K562 (cell line): ENCODE measurements around the gene MICU2. TPM values are rescaled to one million over a fixed set of nuclear protein-coding genes. Genes with fewer than 3 reads are reported as not detected.
A peak's percentile ranks its signal among the peaks of the same experiment; 100 is the strongest.

ENCODE experiments used
- ATAC-seq: fragments of 200-7000 bp; cut with Tn5 transposase; 3 replicates; pipeline ENCODE4 v1.9.1; 2020; ENCODE audit warnings: moderate library complexity
- BruUV-seq: library from RNA; stranded (reverse); fragments of 400-500 nt; replicated peaks from 2 replicates; lab custom pipeline; 2021; lab: Mats Ljungman, UMichigan
- CTCF ChIA-PET: fragments of 300-600 bp; formaldehyde crosslinking; extraction: SDS; loops from one replicate; lab custom pipeline; 2021; ENCODE audit warnings: low intra/inter-chr PET ratio; lab: Yijun Ruan, JAX
- POLR2A ChIA-PET: fragments of 300-600, 350-650 bp; sonication (Branson Sonifier 250); formaldehyde crosslinking; extraction: SDS; loops from one replicate; lab custom pipeline; 2021; ENCODE audit warnings: antibody characterized with exemption, inconsistent platforms; lab: Yijun Ruan, JAX
- DNase-seq, 4 experiments: peaks; one replicate each; pipeline versions ENCODE4 v3.0.0 to v3.0.0-alpha.2; 2011 to 2018; ENCODE audit warnings: low spot score in 3 of 4, mixed read lengths in 3 of 4; ENCODE audit errors: extremely low read depth in 1 of 4
- FAIRE-seq: peaks from 2 replicates; lab custom pipeline; 2011; peaks lifted over from hg19 to GRCh38; lab: Jason Lieb, UNC
- H2AFZ ChIP-seq: 2 replicates; pipeline ENCODE4 v1.6.0; 2011; ENCODE audit warnings: low read depth, low read length, control low read depth, inconsistent platforms
- H3K27ac ChIP-seq: fragments of 200-600 bp; 3 replicates; pipeline ENCODE4 v1.8.0; 2011; ENCODE audit warnings: low read depth, mild to moderate bottlenecking, control low read depth, inconsistent platforms, low read length, moderate library complexity, mixed read lengths; ENCODE audit errors: extremely low read depth
- H3K27me3 ChIP-seq, 2 experiments: fragments of 300-600 bp in 1 of 2; 2 replicates in 1 of 2; 3 replicates in 1 of 2; pipeline versions ENCODE4 v1.6.0 to v1.8.0; 2011; ENCODE audit warnings: inconsistent platforms in 2 of 2, low read length in 2 of 2, mild to moderate bottlenecking in 1 of 2, mixed read lengths in 1 of 2, moderate library complexity in 1 of 2; ENCODE audit not compliant: control insufficient read depth in 2 of 2, insufficient read depth in 2 of 2
- H3K36me3 ChIP-seq: fragments of 300-600 bp; 3 replicates; pipeline ENCODE4 v1.8.0; 2011; ENCODE audit warnings: mild to moderate bottlenecking, low read length, inconsistent platforms; ENCODE audit not compliant: control insufficient read depth, insufficient read depth
- H3K4me1 ChIP-seq, 2 experiments: fragments of 200-600 bp in 1 of 2; replicated peaks in 1 of 2; 2 replicates in 1 of 2; 3 replicates in 1 of 2; pipeline versions ENCODE4 v1.5.1 to v1.8.0; 2011; ENCODE audit warnings: inconsistent platforms in 2 of 2, low read length in 2 of 2, mild to moderate bottlenecking in 1 of 2, mixed read lengths in 1 of 2, moderate library complexity in 1 of 2; ENCODE audit not compliant: control insufficient read depth in 2 of 2, insufficient read depth in 2 of 2
- H3K4me2 ChIP-seq: 2 replicates; pipeline ENCODE4 v1.6.1; 2011; ENCODE audit warnings: low read length, control low read depth, inconsistent platforms, mixed read lengths; ENCODE audit not compliant: insufficient read depth
- H3K4me3 ChIP-seq: fragments of 200-600 bp; sonication (generic), shearing (Covaris generic); 2 replicates; pipeline ENCODE4 v1.5.1; 2016; ENCODE audit warnings: control low read depth, inconsistent platforms
- H3K79me2 ChIP-seq: fragments of 200-600 bp; 3 replicates; pipeline ENCODE4 v1.8.0; 2011; ENCODE audit warnings: low read length, inconsistent platforms; ENCODE audit not compliant: control insufficient read depth, insufficient read depth
- H3K9ac ChIP-seq, 2 experiments: 2 replicates each; pipeline versions ENCODE4 v1.6.0 to v1.6.1; 2011; ENCODE audit warnings: low read depth in 2 of 2, low read length in 2 of 2, control low read depth in 1 of 2, inconsistent platforms in 1 of 2, mild to moderate bottlenecking in 1 of 2, mixed read lengths in 1 of 2; ENCODE audit not compliant: insufficient read depth in 1 of 2
- H3K9me1 ChIP-seq: one replicate; pipeline ENCODE4 v1.6.0; 2011; ENCODE audit warnings: inconsistent platforms, mild to moderate bottlenecking, low read length, moderate library complexity; ENCODE audit not compliant: control insufficient read depth, insufficient read depth
- H3K9me3 ChIP-seq: replicated peaks from 2 replicates; pipeline ENCODE4 v1.5.1; 2011; ENCODE audit warnings: low read depth, low read length, inconsistent platforms; ENCODE audit not compliant: control insufficient read depth, insufficient read depth
- H4K20me1 ChIP-seq: replicated peaks from 2 replicates; pipeline ENCODE4 v1.6.1; 2011; ENCODE audit warnings: low read length, inconsistent platforms, mixed read lengths; ENCODE audit not compliant: control insufficient read depth, insufficient read depth
- BRD9 ChIP-seq: fragments of 450-650 bp; IDR thresholded peaks from 2 replicates; pipeline ENCODE4 v1.6.1; 2018; ENCODE audit warnings: low read depth; ENCODE audit not compliant: partially characterized antibody
- CTCF ChIP-seq, 3 experiments: IDR thresholded peaks in 2 of 3; conservative IDR thresholded peaks in 1 of 3; 2 replicates each; pipeline ENCODE4 v1.5.1; 2011 to 2012; ENCODE audit warnings: low read length in 3 of 3, mild to moderate bottlenecking in 3 of 3, control low read depth in 2 of 3, improper control_type of control experiment in 1 of 3, inconsistent platforms in 1 of 3, low read depth in 1 of 3, mixed read lengths in 1 of 3, moderate library complexity in 1 of 3; ENCODE audit not compliant: insufficient read depth in 2 of 3
- DPF2 ChIP-seq: fragments of 450-650 bp; IDR thresholded peaks from 2 replicates; pipeline ENCODE4 v1.6.1; 2016
- FOXK1 ChIP-seq: sonication (generic); formaldehyde crosslinking; IDR thresholded peaks from 2 replicates; pipeline ENCODE4 v1.8.0; 2022; ENCODE audit warnings: missing genetic modification reagents, mild to moderate bottlenecking, borderline replicate concordance
- FOXM1 ChIP-seq, 2 experiments: fragments of 450-650 bp in 1 of 2; sonication (generic) in 1 of 2; formaldehyde crosslinking in 1 of 2; IDR thresholded peaks; 2 replicates each; pipeline versions ENCODE4 v1.6.1 to v1.9.0; 2017 to 2022; ENCODE audit warnings: low read depth in 2 of 2, mild to moderate bottlenecking in 2 of 2, missing genetic modification reagents in 1 of 2, moderate library complexity in 1 of 2
- PHF21A ChIP-seq: fragments of 450-650 bp; IDR thresholded peaks from 2 replicates; pipeline ENCODE4 v1.6.1; 2017; ENCODE audit warnings: low read depth, borderline replicate concordance
- PURB ChIP-seq: sonication (generic); formaldehyde crosslinking; IDR thresholded peaks from 2 replicates; pipeline ENCODE4 v1.9.0; 2021; ENCODE audit warnings: low read depth, mild to moderate bottlenecking, missing genetic modification reagents
- RAD21 ChIP-seq, 2 experiments: fragments of 250-450 bp in 1 of 2; fragments of 450-650 bp in 1 of 2; sonication (Bioruptor Pico) in 1 of 2; formaldehyde crosslinking in 1 of 2; IDR thresholded peaks in 1 of 2; conservative IDR thresholded peaks in 1 of 2; 2 replicates each; pipeline versions ENCODE4 v1.4.0 to v1.8.0; 2020 to 2022; ENCODE audit warnings: mild to moderate bottlenecking in 2 of 2, moderate library complexity in 1 of 2
- RFX7 ChIP-seq: fragments of 250-450 bp; sonication (Bioruptor Pico); IDR thresholded peaks from 2 replicates; pipeline ENCODE4 v1.5.1; 2021; ENCODE audit warnings: mild to moderate bottlenecking
- THRAP3 ChIP-seq: fragments of 450-650 bp; IDR thresholded peaks from 2 replicates; pipeline ENCODE4 v1.6.1; 2016; ENCODE audit warnings: mild to moderate bottlenecking, inconsistent platforms, borderline replicate concordance
- TSC22D4 ChIP-seq: fragments of 450-650 bp; IDR thresholded peaks from 2 replicates; pipeline ENCODE4 v1.6.1; 2016; ENCODE audit warnings: missing genetic modification characterization, missing biosample characterization, control low read depth
- U2AF1 ChIP-seq: fragments of 200-400 bp; formaldehyde crosslinking; optimal IDR thresholded peaks from 2 replicates; pipeline ENCODE3; 2017; ENCODE audit warnings: mild to moderate bottlenecking, low read depth, low read length, moderate library complexity
- ZFP1 ChIP-seq: fragments of 450-650 bp; formaldehyde crosslinking; IDR thresholded peaks from 2 replicates; pipeline ENCODE4 v1.4.0; 2020; ENCODE audit warnings: mild to moderate bottlenecking, mixed read lengths
- ZNF175 ChIP-seq: fragments of 200-800 bp; sonication (Bioruptor generic); IDR thresholded peaks from 2 replicates; pipeline ENCODE4 v1.6.1; 2016; ENCODE audit warnings: low read depth, mild to moderate bottlenecking, missing genetic modification characterization, missing compliant biosample characterization
- ZNF274 ChIP-seq: IDR thresholded peaks from 2 replicates; pipeline ENCODE4 v1.6.1; 2011; ENCODE audit warnings: low read depth, mild to moderate bottlenecking, low read length, moderate library complexity, borderline replicate concordance
- ZNF324 ChIP-seq: fragments of 250-450 bp; sonication (Bioruptor Pico); IDR thresholded peaks from 2 replicates; pipeline ENCODE4 v1.4.0; 2020; ENCODE audit warnings: mild to moderate bottlenecking
- ZNF444 ChIP-seq: fragments of 250-450 bp; sonication (Bioruptor Pico); IDR thresholded peaks from 2 replicates; pipeline ENCODE4 v1.4.0; 2020; ENCODE audit warnings: mild to moderate bottlenecking, moderate library complexity
- WGBS: fragments of 100-300 bp; shearing (Covaris generic); methylation state at CpG from one replicate; pipeline ENCODE4 v1.1.6; 2016; ENCODE audit warnings: low coverage, mixed read lengths; ENCODE audit not compliant: insufficient coverage; ENCODE audit errors: missing lambda C conversion rate; 5-methylcytosine and 5-hydroxymethylcytosine counted together
- in situ Hi-C: fragments of 300-500 bp; cut with MboI; formaldehyde crosslinking; loops from 4 replicates; pipeline ENCODE4 v1.15.0; 2018; ENCODE audit warnings: inconsistent platforms, mixed read lengths
- intact Hi-C: fragments of 100-400 bp; cut with micrococcal nuclease; formaldehyde crosslinking; loops from 2 replicates; pipeline ENCODE4 v1.14.2; 2022
- polyA plus RNA-seq, 8 experiments: library from polyadenylated mRNA; depleted of rRNA in 4 of 8; stranded (reverse) in 5 of 8; unstranded in 3 of 8; fragments of >200 nt; fragmentation: Nextera tagmentation in 2 of 8; fragmentation: Illumina TruSeq in 1 of 8; extraction: Ambion mirVana in 2 of 8; extraction: Trizol in 1 of 8; gene quantifications; 2 replicates each; pipeline versions ENCODE4 v1.2.1 to v1.2.3, GENCODE V29; 2011 to 2014; ENCODE audit warnings: inconsistent platforms in 1 of 8, missing spikeins in 1 of 8
- total RNA-seq, 7 experiments: library from RNA; depleted of rRNA in 6 of 7; stranded (reverse); fragments of >200 nt in 6 of 7; fragmentation: Illumina TruSeq in 2 of 7; extraction: Trizol in 2 of 7; gene quantifications; 2 replicates each; pipeline versions ENCODE4 v1.2.1 to v1.2.3, GENCODE V29; 2011 to 2021; ENCODE audit warnings: low replicate concordance in 1 of 7

MICU2 gene
- total and polyA plus RNA-seq, 9 of the 15 experiments (the other 6 are each of a cell fraction or from before 2014, with no cell fraction given): 9.1 to 41.8 (median 33.4) TPM

GRCh38 chr13:21625366-21625765, 21.4 kb upstream of the MICU2 start:
- no peak overlapping the region for H2AFZ ChIP-seq
- H3K4me3 ChIP-seq: no peak overlapping the region
- H3K79me2 ChIP-seq: no peaks in the 10 kb centered on the region
- CTCF ChIA-PET: interaction anchor here (0.6 kb wide), 1 partner anchor 995 kb away, joined by 3 read pairs; no protein-coding TSS in a partner anchor
- peak in 2 of 4 experiments; percentile 20 to 28 for DNase-seq
- no peaks in the 10 kb centered on the region for H3K27me3 ChIP-seq
- no peak overlapping the region for H3K27ac ChIP-seq
- H3K9ac ChIP-seq: no peak overlapping the region
- intact Hi-C loops: no loop called here
- H3K9me3 ChIP-seq: no peaks in the 10 kb centered on the region
- TF ChIP-seq CTCF (IDR thresholded peaks at IDR 0.05 in 2 of 3, conservative IDR thresholded peaks at IDR 0.05 in 1 of 3; ENCODE audit: insufficient read depth in 2 of 3, low read depth in 1 of 3, low read length in 3 of 3) (peak; percentile 28 to 54 (median 32); a peak in 4 of 6 replicates), ZFP1 (CRISPR knock-in tag) (no peak), ZNF444 (CRISPR knock-in tag) (no peak), TSC22D4 (tag) (no peak), RFX7 (CRISPR knock-in tag) (no peak), ZNF274 (no peak), RAD21 (CRISPR knock-in tag; conservative IDR thresholded peaks at IDR 0.05 in 1 of 2, IDR thresholded peaks at IDR 0.05 in 1 of 2) (peak; percentile 28 to 54; a peak in 2 of 4 replicates), THRAP3 (no peak), FOXK1 (CRISPR knock-in tag) (no peak), ZNF324 (CRISPR knock-in tag) (no peak), PHF21A (no peak), ZNF175 (CRISPR knock-in tag) (no peak), FOXM1 (IDR thresholded peaks at IDR 0.05; ENCODE audit: low read depth) (no peak), FOXM1 (CRISPR knock-in tag; IDR thresholded peaks at IDR 0.05; ENCODE audit: low read depth) (no peak), PURB (no peak), BRD9 (no peak), U2AF1 (no peak), DPF2 (no peak)
- no peaks in the 10 kb centered on the region for H4K20me1 ChIP-seq
- in situ Hi-C loops: loop anchor here (25.0 kb wide), 1 partner anchor 1162 kb away; no protein-coding TSS in a partner anchor
- peak; percentile 84 for ATAC-seq
- no peaks in the 10 kb centered on the region for H3K4me1 ChIP-seq
- H3K4me2 ChIP-seq: no peak overlapping the region
- BruUV-seq: no TSS peak
- POLR2A ChIA-PET: no interaction called here
- WGBS: 4% methylated on average over 8 of the region's 8 CpGs
- peak; percentile 32 for FAIRE-seq
- H3K36me3 ChIP-seq: no peaks in the 10 kb centered on the region
- no peaks in the 10 kb centered on the region for H3K9me1 ChIP-seq
